H9 (cell line): ENCODE results near the gene SECISBP2. TPM values are rescaled to one million over a fixed set of nuclear protein-coding genes. Genes with fewer than 3 reads are reported as not detected.

Experiments
- DNase-seq: peaks from one replicate; pipeline ENCODE4 v3.0.0-alpha.2; 2017
- H2AFZ ChIP-seq: one replicate; pipeline ENCODE4 v1.6.1; 2013; ENCODE audit warnings: mild to moderate bottlenecking, low read length, control low read depth, moderate library complexity
- H2AK5ac ChIP-seq: 2 replicates; pipeline ENCODE4 v1.6.1; 2013; ENCODE audit warnings: low read length, control low read depth, mixed read lengths; ENCODE audit not compliant: insufficient read length
- H2BK120ac ChIP-seq: one replicate; pipeline ENCODE4 v1.6.1; 2013; ENCODE audit warnings: low read depth, mild to moderate bottlenecking, low read length, control low read depth, inconsistent platforms; ENCODE audit not compliant: poor library complexity, severe bottlenecking
- H2BK12ac ChIP-seq: 2 replicates; pipeline ENCODE4 v1.6.1; 2013; ENCODE audit warnings: low read length, control low read depth, mixed read lengths, low read depth; ENCODE audit not compliant: insufficient read length
- H2BK15ac ChIP-seq: 2 replicates; pipeline ENCODE4 v1.6.1; 2013; ENCODE audit warnings: low read depth, low read length, control low read depth
- H2BK20ac ChIP-seq: one replicate; pipeline ENCODE4 v1.6.1; 2013; ENCODE audit warnings: low read depth, mild to moderate bottlenecking, low read length, control low read depth, inconsistent platforms; ENCODE audit not compliant: poor library complexity, severe bottlenecking
- H2BK5ac ChIP-seq: 2 replicates; pipeline ENCODE4 v1.6.1; 2013; ENCODE audit warnings: low read length, control low read depth, mixed read lengths; ENCODE audit not compliant: insufficient read length
- H3K14ac ChIP-seq: 2 replicates; pipeline ENCODE4 v1.6.1; 2013; ENCODE audit warnings: low read length, control low read depth; ENCODE audit not compliant: insufficient read depth
- H3K18ac ChIP-seq: 2 replicates; pipeline ENCODE4 v1.6.1; 2013; ENCODE audit warnings: low read depth, mild to moderate bottlenecking, mixed read lengths, low read length, control low read depth; ENCODE audit not compliant: insufficient read length
- H3K23ac ChIP-seq: 2 replicates; pipeline ENCODE4 v1.6.1; 2013; ENCODE audit warnings: low read length, control low read depth, mixed read lengths, low read depth; ENCODE audit not compliant: insufficient read length
- H3K23me2 ChIP-seq: 2 replicates; pipeline ENCODE4 v1.6.1; 2013; ENCODE audit warnings: low read depth, mild to moderate bottlenecking, mixed read lengths, low read length, control low read depth; ENCODE audit not compliant: insufficient read length, poor library complexity, severe bottlenecking
- H3K27ac ChIP-seq: 2 replicates; pipeline ENCODE4 v1.5.1; 2013; ENCODE audit warnings: low read length, control low read depth, mixed read lengths, low read depth; ENCODE audit not compliant: insufficient read length
- H3K27me3 ChIP-seq: 2 replicates; pipeline ENCODE4 v1.6.1; 2013; ENCODE audit warnings: low read length, control low read depth, inconsistent platforms; ENCODE audit not compliant: insufficient read depth
- H3K4ac ChIP-seq: 2 replicates; pipeline ENCODE4 v1.6.1; 2013; ENCODE audit warnings: low read depth, mild to moderate bottlenecking, control low read depth, inconsistent platforms, low read length, moderate library complexity
- H3K4me1 ChIP-seq: 2 replicates; pipeline ENCODE4 v1.6.1; 2013; ENCODE audit warnings: low read length, control low read depth, inconsistent platforms; ENCODE audit not compliant: insufficient read depth
- H3K4me2 ChIP-seq: 2 replicates; pipeline ENCODE4 v1.6.1; 2013; ENCODE audit warnings: low read length, control low read depth, mixed read lengths; ENCODE audit not compliant: insufficient read length, insufficient read depth
- H3K56ac ChIP-seq: 2 replicates; pipeline ENCODE4 v1.6.1; 2013; ENCODE audit warnings: low read depth, mild to moderate bottlenecking, mixed read lengths, low read length, control low read depth; ENCODE audit not compliant: insufficient read length
- H3K79me1 ChIP-seq: 2 replicates; pipeline ENCODE4 v1.6.1; 2013; ENCODE audit warnings: low read depth, mild to moderate bottlenecking, moderate library complexity, low read length, control low read depth, inconsistent platforms; ENCODE audit not compliant: insufficient read depth, poor library complexity, severe bottlenecking
- H3K79me2 ChIP-seq: 2 replicates; pipeline ENCODE4 v1.6.1; 2013; ENCODE audit warnings: low read length, control low read depth, inconsistent platforms; ENCODE audit not compliant: insufficient read depth
- H3K9ac ChIP-seq: 2 replicates; pipeline ENCODE4 v1.6.1; 2013; ENCODE audit warnings: low read length, control low read depth, mixed read lengths; ENCODE audit not compliant: insufficient read length; ENCODE audit errors: extremely low read depth
- H3K9me3 ChIP-seq: one replicate; pipeline ENCODE4 v1.6.1; 2013; ENCODE audit warnings: low read depth, low read length, inconsistent platforms; ENCODE audit not compliant: control insufficient read depth
- H3T11ph ChIP-seq: one replicate; pipeline ENCODE4 v1.6.1; 2013; ENCODE audit warnings: mild to moderate bottlenecking, low read length, control low read depth, inconsistent platforms
- H4K20me1 ChIP-seq: one replicate; pipeline ENCODE4 v1.6.1; 2013; ENCODE audit not compliant: control insufficient read depth, insufficient read length, insufficient read depth
- H4K5ac ChIP-seq: 2 replicates; pipeline ENCODE4 v1.6.1; 2013; ENCODE audit warnings: low read depth, mild to moderate bottlenecking, mixed read lengths, low read length, control low read depth; ENCODE audit not compliant: insufficient read length
- H4K8ac ChIP-seq: replicated peaks from 2 replicates; pipeline ENCODE4 v1.6.1; 2013; ENCODE audit warnings: low read length, control low read depth, mixed read lengths, low read depth; ENCODE audit not compliant: insufficient read length
- H4K91ac ChIP-seq: 2 replicates; pipeline ENCODE4 v1.6.1; 2013; ENCODE audit warnings: low read depth, mild to moderate bottlenecking, moderate library complexity, mixed read lengths, low read length, control low read depth; ENCODE audit not compliant: insufficient read length
- H3K27ac Mint-ChIP-seq, 3 experiments: 2 replicates in 2 of 3; 3 replicates in 1 of 3; pipeline ENCODE4 v1.8.0; 2020 to 2021; ENCODE audit warnings: mixed read lengths in 3 of 3, mild to moderate bottlenecking in 1 of 3, moderate library complexity in 1 of 3
- H3K27me3 Mint-ChIP-seq: 2 replicates; pipeline ENCODE4 v1.8.0; 2021; ENCODE audit warnings: low read depth, mild to moderate bottlenecking, moderate library complexity, mixed read lengths
- H3K36me3 Mint-ChIP-seq, 3 experiments: 2 replicates in 2 of 3; 3 replicates in 1 of 3; pipeline ENCODE4 v1.8.0; 2020 to 2021; ENCODE audit warnings: low read depth in 3 of 3, mixed read lengths in 3 of 3; ENCODE audit not compliant: insufficient read depth in 1 of 3
- H3K4me1 Mint-ChIP-seq, 2 experiments: 2 replicates each; pipeline ENCODE4 v1.8.0; 2020; ENCODE audit warnings: mixed read lengths in 2 of 2
- H3K4me3 Mint-ChIP-seq, 2 experiments: 2 replicates in 1 of 2; 3 replicates in 1 of 2; pipeline ENCODE4 v1.8.0; 2020 to 2021; ENCODE audit warnings: mild to moderate bottlenecking in 2 of 2, mixed read lengths in 2 of 2, moderate library complexity in 1 of 2
- H3K9me3 Mint-ChIP-seq, 2 experiments: 2 replicates in 1 of 2; 3 replicates in 1 of 2; pipeline ENCODE4 v1.8.0; 2020; ENCODE audit warnings: mild to moderate bottlenecking in 2 of 2, mixed read lengths in 2 of 2, moderate library complexity in 1 of 2
- CTCF ChIP-seq: fragments of 200-600 bp; sonication (generic); conservative IDR thresholded peaks from 3 replicates; pipeline ENCODE4 v1.8.0; 2021; ENCODE audit warnings: antibody characterized with exemption, mild to moderate bottlenecking
- WGBS: extraction: QIAGEN DNeasy Blood & Tissue Kit; methylation state at CpG from one replicate; pipeline ENCODE4 v1.1.7; 2013; ENCODE audit warnings: missing lambda C conversion rate, low lambda C conversion rate, mixed read lengths; ENCODE audit not compliant: insufficient read length; ENCODE audit errors: extremely low coverage; 5-methylcytosine and 5-hydroxymethylcytosine counted together
- total RNA-seq: library from RNA; stranded (reverse); gene quantifications from 2 replicates; pipeline ENCODE4 v1.2.1, GENCODE V29; 2021

The SECISBP2 gene
- total RNA-seq, 1 experiment from 2014 or later, result 62.7 TPM

GRCh38 chr9:89360465-89360864 lies 42.2 kb downstream of the SECISBP2 start:
- H2BK120ac ChIP-seq, result no peak overlapping the region
- H3K79me2 ChIP-seq, result no peaks in the 10 kb centered on the region
- H2AFZ ChIP-seq, result no peak overlapping the region
- H3K27me3 ChIP-seq, result no peaks in the 10 kb centered on the region
- H3T11ph ChIP-seq, result no peak overlapping the region
- no peaks in the 10 kb centered on the region for H3K27me3 Mint-ChIP-seq
- H3K4me2 ChIP-seq, result no peak overlapping the region
- no peak overlapping the region for H3K14ac ChIP-seq
- no peaks in the 10 kb centered on the region for H3K23me2 ChIP-seq
- H3K27ac ChIP-seq, result no peak overlapping the region
- no peaks in the 10 kb centered on the region for H3K79me1 ChIP-seq
- no peak overlapping the region for H2BK12ac ChIP-seq
- no CpG with 5 or more reads among the region's 3 CpGs for WGBS
- no peak overlapping the region; a peak in 1 of 7 replicates for H3K27ac Mint-ChIP-seq
- no peak overlapping the region for H2BK20ac ChIP-seq
- H3K9me3 Mint-ChIP-seq, result no peaks in the 10 kb centered on the region
- H4K5ac ChIP-seq, result no peak overlapping the region
- no peak overlapping the region for H2BK5ac ChIP-seq
- H2BK15ac ChIP-seq, result no peak overlapping the region
- no peak overlapping the region for H3K56ac ChIP-seq
- H4K20me1 ChIP-seq, result no peaks in the 10 kb centered on the region
- no peak overlapping the region for H3K23ac ChIP-seq
- H3K36me3 Mint-ChIP-seq, result peaks cover 24 to 68% (median 68%) of the 10 kb centered on the region in 3 experiments
- H3K4ac ChIP-seq, result no peak overlapping the region
- no peak overlapping the region for H2AK5ac ChIP-seq
- H3K4me1 ChIP-seq, result no peaks in the 10 kb centered on the region
- H4K8ac ChIP-seq, result no peak overlapping the region
- H3K9me3 ChIP-seq, result no peaks in the 10 kb centered on the region
- no peak overlapping the region for H3K4me3 Mint-ChIP-seq
- no peaks in the 10 kb centered on the region for H3K4me1 Mint-ChIP-seq
- no peak for TF ChIP-seq CTCF
- H3K18ac ChIP-seq, result no peak overlapping the region
- H4K91ac ChIP-seq, result no peak overlapping the region
- H3K9ac ChIP-seq, result no peak overlapping the region
- DNase-seq, result no peak
